Endodermal cell (in vitro differentiated cells): ENCODE data around the gene ALPL. TPM values are rescaled to one million over a fixed set of nuclear protein-coding genes. Genes with fewer than 3 reads are reported as not detected.

Experiments used
- DNase-seq: peaks from one replicate; pipeline ENCODE4 v3.0.0-alpha.2; 2017
- H3K27ac ChIP-seq: 2 replicates; pipeline ENCODE4 v1.5.1; 2013; ENCODE audit warnings: mild to moderate bottlenecking, low read depth, low read length, moderate library complexity
- H3K27me3 ChIP-seq: 2 replicates; pipeline ENCODE4 v1.6.1; 2013; ENCODE audit warnings: mild to moderate bottlenecking, low read length, moderate library complexity; ENCODE audit not compliant: insufficient read depth, control insufficient read depth, poor library complexity, severe bottlenecking
- H3K36me3 ChIP-seq: 2 replicates; pipeline ENCODE4 v1.7.0; 2013; ENCODE audit warnings: mild to moderate bottlenecking, low read length, moderate library complexity; ENCODE audit not compliant: control insufficient read depth, insufficient read depth
- H3K4me1 ChIP-seq: one replicate; pipeline ENCODE4 v1.7.0; 2013; ENCODE audit warnings: low read length; ENCODE audit not compliant: control insufficient read depth, insufficient read depth
- H3K4me3 ChIP-seq: 2 replicates; pipeline ENCODE4 v1.5.1; 2013; ENCODE audit warnings: mild to moderate bottlenecking, low read length, moderate library complexity
- H3K9ac ChIP-seq: 2 replicates; pipeline ENCODE4 v1.6.1; 2013; ENCODE audit warnings: mild to moderate bottlenecking, low read length, moderate library complexity; ENCODE audit not compliant: poor library complexity, severe bottlenecking; ENCODE audit errors: extremely low read depth
- H3K9me3 ChIP-seq: 2 replicates; pipeline ENCODE4 v1.6.1; 2013; ENCODE audit warnings: mild to moderate bottlenecking, low read length, moderate library complexity; ENCODE audit not compliant: control insufficient read depth
- H3K27ac Mint-ChIP-seq: 2 replicates; pipeline ENCODE4 v1.8.0; 2020; ENCODE audit warnings: mixed read lengths
- H3K27me3 Mint-ChIP-seq: 2 replicates; pipeline ENCODE4 v1.8.0; 2021; ENCODE audit warnings: mild to moderate bottlenecking, mixed read lengths; ENCODE audit not compliant: insufficient read depth
- H3K36me3 Mint-ChIP-seq: 2 replicates; pipeline ENCODE4 v1.8.0; 2020; ENCODE audit warnings: low read depth, mixed read lengths
- H3K4me1 Mint-ChIP-seq: 2 replicates; pipeline ENCODE4 v1.8.0; 2020; ENCODE audit warnings: mixed read lengths
- H3K4me3 Mint-ChIP-seq: 2 replicates; pipeline ENCODE4 v1.8.0; 2020; ENCODE audit warnings: mild to moderate bottlenecking, moderate library complexity, mixed read lengths
- H3K9me3 Mint-ChIP-seq: 2 replicates; pipeline ENCODE4 v1.8.0; 2020; ENCODE audit warnings: mild to moderate bottlenecking, mixed read lengths
- WGBS, 2 experiments: methylation state at CpG; one replicate each; pipeline versions ENCODE4 v1.1.5 to v1.1.7; 2013; ENCODE audit warnings: missing lambda C conversion rate in 2 of 2, mixed read lengths in 1 of 2; ENCODE audit not compliant: insufficient coverage in 1 of 2, insufficient read length in 1 of 2; 5-methylcytosine and 5-hydroxymethylcytosine counted together
- total RNA-seq, 2 donors: library from RNA; stranded (reverse); fragmentation: NEBNext Ultra II Directional in 1 of 2; extraction: Animal tissue kit (Norgen Biotek cat#: 25700) in 1 of 2; gene quantifications; 2 replicates in 1 of 2; 3 replicates in 1 of 2; pipeline ENCODE4 v1.2.1, GENCODE V29; 2021
- TF ChIP-seq, protein P1 (sequence below): fragments of 200-600 bp; sonication (generic); conservative IDR thresholded peaks from 2 replicates; pipeline ENCODE4 v1.5.0; 2021; ENCODE audit warnings: antibody characterized with exemption, mild to moderate bottlenecking

The ALPL gene
- total RNA-seq, 2 donors from 2014 or later, result 94.8 to 117 TPM

DNA sequence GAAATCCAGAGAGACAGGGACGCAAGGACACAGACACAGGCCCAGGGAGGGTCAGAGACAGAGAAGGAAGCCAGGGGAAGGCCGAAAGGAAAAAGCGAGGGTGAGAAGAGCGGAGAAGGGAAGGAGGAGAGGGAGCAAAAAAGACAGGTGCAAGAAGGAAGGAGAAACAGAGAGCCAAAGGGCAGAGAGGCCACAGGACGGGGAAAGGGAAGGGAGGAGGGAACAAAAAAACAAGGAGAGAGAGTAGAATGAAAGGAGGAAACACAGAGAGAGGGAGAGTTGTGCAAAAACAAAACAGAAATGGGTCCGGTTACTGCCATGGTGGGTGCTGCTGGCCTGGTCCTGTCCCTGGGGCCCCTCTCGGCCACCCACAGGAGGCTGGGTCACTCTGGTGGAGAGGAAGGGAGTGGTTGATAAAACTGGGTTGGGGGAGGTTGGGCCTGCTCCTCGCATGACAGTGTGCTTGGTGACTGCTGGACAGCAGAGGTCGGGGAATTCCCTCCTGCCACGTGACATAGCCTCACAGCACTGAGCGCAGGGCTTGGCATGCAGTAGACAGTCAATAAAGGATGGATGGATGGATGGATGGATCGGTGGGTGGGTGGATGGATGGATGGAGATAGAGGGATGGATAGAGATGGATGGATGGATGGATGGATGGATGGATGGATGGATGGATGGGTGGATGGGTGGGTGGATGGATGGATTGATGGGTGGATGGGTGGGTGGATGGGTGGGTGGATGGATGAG, 95.2 kb downstream of the ALPL start:
- no peak overlapping the region for H3K9ac ChIP-seq
- peaks cover 29% of the 10 kb centered on the region for H3K4me1 Mint-ChIP-seq
- H3K27ac ChIP-seq, result no peak overlapping the region
- H3K4me3 Mint-ChIP-seq, result no peak overlapping the region
- no peaks in the 10 kb centered on the region for H3K36me3 ChIP-seq
- no peaks in the 10 kb centered on the region for H3K36me3 Mint-ChIP-seq
- no peak overlapping the region for H3K27ac Mint-ChIP-seq
- 91 to 92% methylated on average over 9 to 12 of the region's 12 CpGs for WGBS, 2 experiments
- H3K4me3 ChIP-seq, result no peak overlapping the region
- no peak for DNase-seq
- H3K4me1 ChIP-seq, result peaks cover 4% of the 10 kb centered on the region
- no peaks in the 10 kb centered on the region for H3K9me3 Mint-ChIP-seq
- H3K27me3 ChIP-seq, result no peaks in the 10 kb centered on the region
- no peaks in the 10 kb centered on the region for H3K9me3 ChIP-seq
- no peaks in the 10 kb centered on the region for H3K27me3 Mint-ChIP-seq
- TF ChIP-seq, protein P1, sequence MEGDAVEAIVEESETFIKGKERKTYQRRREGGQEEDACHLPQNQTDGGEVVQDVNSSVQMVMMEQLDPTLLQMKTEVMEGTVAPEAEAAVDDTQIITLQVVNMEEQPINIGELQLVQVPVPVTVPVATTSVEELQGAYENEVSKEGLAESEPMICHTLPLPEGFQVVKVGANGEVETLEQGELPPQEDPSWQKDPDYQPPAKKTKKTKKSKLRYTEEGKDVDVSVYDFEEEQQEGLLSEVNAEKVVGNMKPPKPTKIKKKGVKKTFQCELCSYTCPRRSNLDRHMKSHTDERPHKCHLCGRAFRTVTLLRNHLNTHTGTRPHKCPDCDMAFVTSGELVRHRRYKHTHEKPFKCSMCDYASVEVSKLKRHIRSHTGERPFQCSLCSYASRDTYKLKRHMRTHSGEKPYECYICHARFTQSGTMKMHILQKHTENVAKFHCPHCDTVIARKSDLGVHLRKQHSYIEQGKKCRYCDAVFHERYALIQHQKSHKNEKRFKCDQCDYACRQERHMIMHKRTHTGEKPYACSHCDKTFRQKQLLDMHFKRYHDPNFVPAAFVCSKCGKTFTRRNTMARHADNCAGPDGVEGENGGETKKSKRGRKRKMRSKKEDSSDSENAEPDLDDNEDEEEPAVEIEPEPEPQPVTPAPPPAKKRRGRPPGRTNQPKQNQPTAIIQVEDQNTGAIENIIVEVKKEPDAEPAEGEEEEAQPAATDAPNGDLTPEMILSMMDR, result no peak

DNA sequence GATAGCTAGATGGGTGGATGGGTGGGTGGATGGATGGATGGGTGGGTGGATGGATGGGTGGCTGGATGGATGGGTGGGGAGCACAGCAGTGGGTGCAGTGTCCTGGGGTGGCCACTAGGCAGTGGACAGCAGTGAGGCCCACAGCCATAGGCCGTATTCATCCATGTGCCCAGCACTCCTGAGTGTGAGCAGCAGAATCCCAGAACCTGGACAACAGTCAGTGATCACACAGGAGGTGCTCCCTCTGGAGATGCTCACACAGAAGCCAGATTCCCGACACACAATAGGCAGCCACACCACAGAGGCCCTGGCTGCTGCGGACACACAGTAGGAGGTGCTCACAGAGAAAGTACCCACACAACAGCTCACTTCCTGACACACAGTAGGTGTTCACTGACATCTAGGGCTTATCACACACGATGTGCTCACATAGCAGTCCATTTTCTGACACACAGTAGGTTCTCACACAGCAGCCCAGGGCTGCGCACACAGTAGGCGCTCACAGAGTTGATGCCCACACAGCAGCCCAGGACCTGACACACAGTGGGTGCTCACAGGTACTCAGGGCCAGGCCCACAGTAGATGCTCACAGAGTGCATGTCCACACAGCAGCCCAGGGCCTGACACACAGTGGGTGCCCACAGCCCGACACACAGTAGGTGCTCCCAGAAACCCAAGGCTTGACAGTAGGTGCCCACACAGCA, 95.9 kb downstream of the ALPL start:
- Histone ChIP-seq H3K4me3 (no peak overlapping the region), H3K36me3 (no peaks in the 10 kb centered on the region), H3K9me3 (no peaks in the 10 kb centered on the region), H3K9ac (no peak overlapping the region), H3K4me1 (peaks cover 4% of the 10 kb centered on the region), H3K27me3 (no peaks in the 10 kb centered on the region), H3K27ac (no peak overlapping the region)
- Mint-ChIP-seq H3K27ac (no peak overlapping the region), H3K4me3 (no peak overlapping the region), H3K27me3 (no peaks in the 10 kb centered on the region), H3K36me3 (no peaks in the 10 kb centered on the region), H3K4me1 (peaks cover 30% of the 10 kb centered on the region), H3K9me3 (no peaks in the 10 kb centered on the region)
- TF ChIP-seq, protein P1, result no peak
- WGBS, 2 experiments, result 89 to 97% methylated on average over 5 to 7 of the region's 7 CpGs
- no peak for DNase-seq

DNA sequence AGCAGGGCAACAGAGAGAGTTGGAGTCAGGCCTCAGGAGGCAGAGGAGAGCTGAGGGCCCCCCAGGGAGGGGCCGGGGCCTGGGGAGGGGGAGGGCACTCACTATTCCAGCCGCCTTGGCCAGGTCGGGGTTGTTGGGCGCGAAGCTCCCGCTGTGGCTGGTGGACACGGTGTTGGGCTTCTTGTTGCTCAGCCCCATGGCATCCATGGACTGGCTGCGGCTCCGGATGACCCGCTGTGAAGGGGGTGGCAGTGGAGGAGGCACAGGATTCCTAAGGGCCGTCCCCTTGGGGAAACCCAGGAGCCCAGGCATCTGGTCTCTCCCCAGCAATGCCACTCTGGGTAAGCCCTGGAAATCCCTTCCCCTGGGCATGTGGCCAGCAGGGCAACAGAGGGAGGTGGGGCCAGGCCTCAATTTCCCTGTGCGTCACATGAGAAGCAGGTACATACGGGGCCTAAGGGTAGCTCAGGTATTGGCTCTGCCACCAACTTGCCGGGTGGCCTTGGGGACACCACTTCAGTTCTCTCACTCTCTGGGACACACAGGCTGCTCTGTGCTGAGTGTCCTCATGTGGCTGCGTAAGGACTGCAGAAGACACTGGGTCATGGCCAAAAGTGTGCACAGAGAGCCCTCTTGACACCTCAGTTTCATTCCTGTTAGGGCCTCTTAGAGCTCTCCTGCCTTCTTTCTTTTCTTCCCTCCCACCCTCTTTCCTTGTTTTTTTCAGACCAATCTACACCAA, 96.9 kb downstream of the ALPL start:
- TF ChIP-seq, protein P1, result no peak
- Histone ChIP-seq H3K27me3 (no peaks in the 10 kb centered on the region), H3K27ac (no peak overlapping the region), H3K9me3 (no peaks in the 10 kb centered on the region), H3K36me3 (no peaks in the 10 kb centered on the region), H3K9ac (no peak overlapping the region), H3K4me1 (peaks cover 4% of the 10 kb centered on the region), H3K4me3 (no peak overlapping the region)
- Mint-ChIP-seq H3K27ac (no peak overlapping the region), H3K9me3 (no peaks in the 10 kb centered on the region), H3K27me3 (no peaks in the 10 kb centered on the region), H3K4me3 (no peak overlapping the region), H3K36me3 (no peaks in the 10 kb centered on the region), H3K4me1 (peaks cover 28% of the 10 kb centered on the region)
- no peak for DNase-seq
- 84 to 92% methylated on average over 5 to 15 of the region's 15 CpGs for WGBS, 2 experiments
